Stimulated activated naive CD8-positive, alpha-beta T cell treated with anti-CD3 and anti-CD28 coated beads, Interleukin-15, amount 100 ng/mL, for 72 hours (primary cell): ENCODE data around the gene KRTAP3-2.

Experiments
- ATAC-seq: fragments of 150-1000 bp; cut with Tn5 transposase; 2 replicates; pipeline ENCODE4 v1.10.0; 2021; ENCODE audit warnings: mild to moderate bottlenecking, moderate library complexity
- DNase-seq, 2 donors: peaks; one replicate each; pipeline ENCODE4 v3.0.0; 2021 to 2022
- H3K27ac Mint-ChIP-seq, 2 donors: one replicate each; pipeline ENCODE4 v1.8.0; 2022; ENCODE audit warnings: mild to moderate bottlenecking in 2 of 2, mixed read lengths in 2 of 2, moderate library complexity in 2 of 2
- H3K27me3 Mint-ChIP-seq: one replicate; pipeline ENCODE4 v1.8.0; 2022; ENCODE audit warnings: mixed read lengths
- H3K4me1 Mint-ChIP-seq: one replicate; pipeline ENCODE4 v1.8.0; 2022; ENCODE audit warnings: mild to moderate bottlenecking, mixed read lengths
- H3K4me3 Mint-ChIP-seq, 2 donors: one replicate each; pipeline ENCODE4 v1.8.0; 2022; ENCODE audit warnings: mild to moderate bottlenecking in 2 of 2, mixed read lengths in 2 of 2, moderate library complexity in 1 of 2
- H3K9me3 Mint-ChIP-seq, 2 donors: one replicate each; pipeline ENCODE4 v1.8.0; 2022; ENCODE audit warnings: mixed read lengths in 2 of 2

Gene KRTAP3-2

DNA sequence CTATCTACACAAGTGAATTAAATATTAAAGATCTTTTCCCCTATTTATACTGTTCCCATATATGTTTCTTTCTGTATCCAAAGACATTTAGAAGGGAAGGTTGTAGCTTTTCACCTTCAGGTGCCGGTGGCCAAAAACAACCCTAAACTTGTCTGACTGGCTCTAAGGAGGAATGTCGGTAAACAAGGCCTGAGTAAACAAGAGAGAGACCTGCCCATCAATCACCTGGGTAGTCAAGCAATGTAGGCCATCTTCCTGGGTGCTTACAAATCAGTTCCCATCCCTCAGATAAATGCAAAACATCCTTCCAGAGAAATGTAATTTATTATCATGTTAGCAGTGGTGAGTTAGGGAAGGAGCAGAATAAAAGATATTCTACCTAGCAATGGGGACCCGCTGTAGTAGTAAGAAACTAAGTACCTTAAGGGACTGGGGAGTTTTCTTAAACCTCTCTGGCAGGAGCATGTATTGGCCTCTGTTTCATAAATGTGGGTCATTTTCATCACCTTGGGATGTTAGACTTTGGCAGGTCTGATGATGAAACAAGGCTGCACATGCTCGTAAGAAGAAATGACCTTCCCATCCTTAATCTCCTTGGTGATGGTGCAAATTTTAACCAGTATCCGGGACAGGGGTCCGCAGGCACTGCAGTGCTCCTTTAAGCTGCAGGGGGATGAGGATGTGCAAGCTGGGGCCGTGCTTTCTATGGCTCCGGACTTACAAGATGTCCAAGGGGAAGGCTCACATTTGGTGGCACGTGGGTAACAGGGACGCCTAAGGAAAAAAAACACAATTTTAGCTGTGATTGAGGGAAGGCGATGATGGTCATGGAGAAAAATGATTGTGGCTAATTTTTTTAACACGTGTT, 41.4 kb downstream of the KRTAP3-2 start:
- Mint-ChIP-seq H3K4me1 (no peaks in the 10 kb centered on the region), H3K27me3 (peaks cover 24% of the 10 kb centered on the region), H3K27ac (no peak overlapping the region), H3K4me3 (no peak overlapping the region), H3K9me3 (no peaks in the 10 kb centered on the region)
- ATAC-seq (no peak), DNase-seq (no peak)

GRCh38 chr17:40956401-40957254, 43.1 kb downstream of the KRTAP3-2 start:
- Mint-ChIP-seq H3K27ac (no peak overlapping the region), H3K4me1 (no peaks in the 10 kb centered on the region), H3K9me3 (no peaks in the 10 kb centered on the region), H3K4me3 (no peak overlapping the region), H3K27me3 (peaks cover 31% of the 10 kb centered on the region)
- DNase-seq (no peak), ATAC-seq (no peak)

GRCh38 chr17:40953881-40954280, 45.8 kb downstream of the KRTAP3-2 start:
- H3K27me3 Mint-ChIP-seq = peaks cover 54% of the 10 kb centered on the region

DNA sequence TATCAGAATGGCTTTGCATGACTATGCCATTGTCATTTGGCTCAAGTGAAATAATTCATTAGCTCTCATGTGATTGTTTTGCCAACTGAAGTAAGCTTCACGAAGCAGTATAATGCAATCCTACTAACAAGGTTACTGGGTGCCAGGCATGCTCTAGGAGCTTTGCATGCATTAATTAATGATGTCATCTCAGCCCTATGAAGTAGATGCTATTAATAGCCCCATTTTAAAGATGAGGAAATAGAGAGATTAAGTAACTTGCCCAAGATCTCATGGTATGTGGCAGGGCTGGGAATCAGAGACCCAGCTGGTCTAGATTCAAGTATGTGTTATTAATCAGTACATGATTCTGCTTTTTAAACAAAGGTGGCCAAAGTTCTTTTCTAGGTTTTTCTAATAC, 47.0 kb downstream of the KRTAP3-2 start:
- Mint-ChIP-seq H3K4me3 (no peak overlapping the region), H3K4me1 (no peaks in the 10 kb centered on the region), H3K9me3 (no peaks in the 10 kb centered on the region), H3K27ac (no peak overlapping the region), H3K27me3 (peaks cover 64% of the 10 kb centered on the region)
- DNase-seq (no peak), ATAC-seq (no peak)

More at GRCh38 chr17:40953881-40954280, 45.8 kb downstream of the KRTAP3-2 start:
- ATAC-seq (no peak), DNase-seq (no peak)
- Mint-ChIP-seq H3K4me3 (no peak overlapping the region), H3K9me3 (no peaks in the 10 kb centered on the region), H3K27ac (no peak overlapping the region), H3K4me1 (no peaks in the 10 kb centered on the region)

DNA sequence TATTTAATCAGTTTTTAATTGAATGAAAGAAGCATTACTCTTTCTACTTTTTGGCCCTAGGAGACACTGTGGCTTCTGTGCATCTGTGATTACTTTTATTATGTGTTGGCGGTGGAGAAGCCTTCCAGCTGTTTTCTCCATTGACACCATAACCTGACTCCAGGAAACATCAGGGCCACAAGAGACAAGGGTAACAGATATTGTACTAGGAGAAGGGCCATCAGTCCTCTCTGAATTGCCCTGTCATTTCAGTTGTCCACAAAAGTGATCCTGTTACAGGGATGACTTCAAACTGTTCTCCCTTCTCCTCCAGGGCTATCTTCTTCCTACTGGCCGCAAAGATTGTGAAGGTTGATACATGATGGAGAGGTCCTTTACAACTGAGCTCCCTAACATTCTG, 47.6 kb downstream of the KRTAP3-2 start:
- Mint-ChIP-seq H3K4me1 (no peaks in the 10 kb centered on the region), H3K27me3 (peaks cover 67% of the 10 kb centered on the region)

DNA sequence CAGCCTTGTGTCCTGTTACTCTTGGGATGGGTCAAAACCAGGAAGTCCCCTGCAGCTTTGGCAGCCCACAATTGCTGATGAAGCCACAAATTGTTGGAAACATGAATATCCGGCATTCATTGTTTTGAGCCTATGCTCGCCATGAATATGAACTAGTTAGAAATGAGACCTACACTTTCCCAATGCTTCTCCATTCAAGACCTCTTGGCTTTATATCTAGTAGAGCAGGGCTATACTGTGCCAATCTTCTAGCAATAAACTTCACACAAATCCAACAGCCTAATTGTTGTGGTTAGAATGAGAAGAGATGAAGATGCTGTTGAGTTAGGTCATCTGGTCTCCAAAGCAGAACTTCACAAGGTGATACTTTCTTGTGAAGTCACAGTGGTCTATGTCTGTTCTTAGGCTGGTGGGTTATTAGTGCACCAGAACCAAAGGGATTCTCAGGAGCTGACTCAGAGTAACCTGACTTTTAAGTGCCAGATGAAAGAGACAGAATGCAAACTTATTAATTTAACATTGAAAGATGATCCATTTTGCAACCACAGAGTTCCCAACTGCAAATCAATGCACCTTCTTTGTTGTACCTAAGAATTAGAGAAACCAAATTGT, 48.6 kb downstream of the KRTAP3-2 start:
- no peak overlapping the region for H3K4me3 Mint-ChIP-seq
- H3K4me1 Mint-ChIP-seq = no peaks in the 10 kb centered on the region
- H3K9me3 Mint-ChIP-seq = no peaks in the 10 kb centered on the region
- ATAC-seq (no peak), DNase-seq (no peak)
- H3K27me3 Mint-ChIP-seq = peaks cover 77% of the 10 kb centered on the region
- no peak overlapping the region for H3K27ac Mint-ChIP-seq

More for the DNA sequence above, 47.6 kb downstream of the KRTAP3-2 start:
- ATAC-seq (no peak), DNase-seq (no peak)
- Mint-ChIP-seq H3K9me3 (no peaks in the 10 kb centered on the region), H3K27ac (no peak overlapping the region), H3K4me3 (no peak overlapping the region)

DNA sequence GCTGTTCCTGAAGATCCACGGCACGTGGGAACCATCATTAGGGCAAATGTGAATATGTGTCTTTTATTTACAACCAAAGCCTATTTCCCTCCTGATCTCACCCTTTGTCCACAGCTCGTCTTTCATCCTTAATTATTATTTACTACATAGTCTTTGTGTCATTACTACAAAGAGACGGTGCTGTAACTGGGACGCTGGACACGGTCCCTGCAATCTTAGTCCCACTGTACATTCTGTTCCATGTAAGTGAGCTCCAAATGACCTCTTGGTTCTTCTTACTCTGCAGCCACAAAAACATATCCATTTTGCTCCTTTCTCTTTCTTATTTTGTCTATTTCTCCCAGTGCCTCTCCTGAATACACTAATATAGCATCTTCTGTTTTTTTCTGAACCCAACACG, 49.5 kb downstream of the KRTAP3-2 start:
- Mint-ChIP-seq H3K27ac (no peak overlapping the region), H3K9me3 (no peaks in the 10 kb centered on the region), H3K27me3 (peaks cover 77% of the 10 kb centered on the region), H3K4me3 (no peak overlapping the region), H3K4me1 (no peaks in the 10 kb centered on the region)
- DNase-seq (no peak), ATAC-seq (no peak)

GRCh38 chr17:40949418-40949817, 50.3 kb downstream of the KRTAP3-2 start:
- H3K4me3 Mint-ChIP-seq = no peak overlapping the region
- no peak for ATAC-seq
- H3K9me3 Mint-ChIP-seq = no peaks in the 10 kb centered on the region
- H3K27me3 Mint-ChIP-seq = peaks cover 78% of the 10 kb centered on the region
- DNase-seq = no peak
- H3K27ac Mint-ChIP-seq = no peak overlapping the region
- no peaks in the 10 kb centered on the region for H3K4me1 Mint-ChIP-seq
